Breast epithelium (tissue), 4 donors: ENCODE measurements around the gene CFAP45. TPM values are rescaled to one million over a fixed set of nuclear protein-coding genes. Genes with fewer than 3 reads are reported as not detected.

Experiments used
- DNase-seq, 2 donors: peaks; one replicate each; pipeline ENCODE4 v3.0.0-alpha.2; 2019; ENCODE audit warnings: low spot score in 2 of 2
- H3K27ac ChIP-seq, 2 donors: fragments of 200-600 bp; sonication (generic) in 1 of 2; one replicate each; pipeline ENCODE4 v1.5.1; 2016 to 2019; ENCODE audit warnings: mild to moderate bottlenecking in 1 of 2
- H3K27me3 ChIP-seq, 2 donors: fragments of 200-600 bp; sonication (generic) in 1 of 2; one replicate each; pipeline versions ENCODE4 v1.5.1 to v1.6.0; 2017 to 2019; ENCODE audit warnings: control low read depth in 1 of 2, mild to moderate bottlenecking in 1 of 2
- H3K36me3 ChIP-seq: fragments of 200-600 bp; one replicate; pipeline ENCODE4 v1.5.1; 2019
- H3K4me1 ChIP-seq, 2 donors: fragments of 200-600 bp; sonication (generic); one replicate each; pipeline ENCODE4 v1.5.1; 2016 to 2019; ENCODE audit warnings: control low read depth in 1 of 2
- H3K4me3 ChIP-seq, 3 donors: fragments of 200-600 bp; sonication (generic); 1 replicate in 2 of 3; 2 replicates in 1 of 3; pipeline ENCODE4 v1.5.1; 2016 to 2019; ENCODE audit warnings: mild to moderate bottlenecking in 3 of 3, moderate library complexity in 2 of 3
- H3K9me3 ChIP-seq, 2 donors: fragments of 200-600 bp; sonication (generic) in 1 of 2; one replicate each; pipeline ENCODE4 v1.5.1; 2016 to 2019; ENCODE audit warnings: control low read depth in 1 of 2
- CTCF ChIP-seq, 3 donors: fragments of 450-650 bp; IDR thresholded peaks; one replicate each; pipeline ENCODE4 v1.5.1; 2016 to 2017; ENCODE audit warnings: antibody characterized with exemption in 3 of 3, mild to moderate bottlenecking in 3 of 3, moderate library complexity in 3 of 3
- POLR2A ChIP-seq: fragments of 450-650 bp; IDR thresholded peaks from one replicate; pipeline ENCODE4 v1.6.1; 2016; ENCODE audit warnings: antibody characterized with exemption, mild to moderate bottlenecking, moderate library complexity
- POLR2AphosphoS5 ChIP-seq, 3 donors: sonication (generic); formaldehyde crosslinking; IDR thresholded peaks; one replicate each; pipeline ENCODE4 v1.6.1; 2017; ENCODE audit warnings: antibody characterized with exemption in 3 of 3
- intact Hi-C: fragments of 100-400 bp; cut with DNase I; formaldehyde crosslinking; loops from one replicate; pipeline ENCODE4 v1.15.1; 2023; ENCODE audit warnings: low total_unique reads
- total RNA-seq, 3 donors: library from RNA; depleted of rRNA; stranded (reverse); fragments of >200 nt; gene quantifications; one replicate each; pipeline ENCODE4 v1.1.0, GENCODE V29; 2016

Gene CFAP45
- total RNA-seq, 3 donors from 2014 or later: 0.80 to 2.6 (median 2.6) TPM

DNA sequence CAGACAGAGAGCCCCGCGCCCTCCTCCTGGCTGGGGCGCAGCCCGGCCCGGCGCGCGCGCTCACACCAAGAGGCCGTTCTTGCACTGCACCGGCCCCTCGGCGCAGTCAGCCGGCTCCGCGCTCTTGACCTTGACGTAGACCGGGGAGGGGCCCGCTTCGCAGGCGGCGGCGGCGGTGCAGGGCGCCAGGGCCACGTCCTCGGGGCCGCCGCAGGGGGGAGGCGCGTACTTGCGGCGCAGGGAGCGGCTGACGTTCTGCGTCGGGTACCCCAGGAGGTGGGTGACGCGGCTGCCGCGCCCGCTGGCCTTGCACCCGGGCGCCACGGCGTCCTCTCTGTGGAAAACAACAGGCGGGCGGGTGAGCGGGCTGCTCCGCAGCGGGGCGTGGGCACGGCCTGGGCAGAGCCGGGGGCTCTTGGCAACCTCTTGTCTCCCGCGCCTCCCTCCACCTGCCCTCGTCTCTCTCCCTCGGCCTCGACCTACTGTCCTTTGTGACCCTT lies 45.2 kb downstream of the CFAP45 start:
- no peaks in the 10 kb centered on the region for H3K4me1 ChIP-seq
- intact Hi-C loops: no loop called here
- H3K27me3 ChIP-seq: no peaks in the 10 kb centered on the region
- TF ChIP-seq POLR2A: no peak
- peak in 1 of 3 donors; percentile 12 for TF ChIP-seq CTCF (IDR thresholded peaks at IDR 0.05)
- peak; percentile 46 to 65 (median 48) for TF ChIP-seq POLR2AphosphoS5 (IDR thresholded peaks at IDR 0.05)
- peak; percentile 67 to 79 for DNase-seq
- H3K27ac ChIP-seq: peak overlapping the region; percentile 95 to 97
- H3K36me3 ChIP-seq: no peaks in the 10 kb centered on the region
- no peaks in the 10 kb centered on the region for H3K9me3 ChIP-seq
- peak overlapping the region; percentile 61 to 89 (median 77) for H3K4me3 ChIP-seq

- H3K4me1 ChIP-seq: no peaks in the 10 kb centered on the region
- H3K27me3 ChIP-seq: no peaks in the 10 kb centered on the region
- no peaks in the 10 kb centered on the region for H3K36me3 ChIP-seq
- intact Hi-C loops: no loop called here
- H3K4me3 ChIP-seq: peak overlapping the region; percentile 61 to 89 (median 77)
- peak; percentile 53 to 69 for DNase-seq
- TF ChIP-seq CTCF (IDR thresholded peaks at IDR 0.05) (no peak), POLR2AphosphoS5 (IDR thresholded peaks at IDR 0.05) (no peak), POLR2A (no peak)
- H3K9me3 ChIP-seq: no peaks in the 10 kb centered on the region
- peak overlapping the region; percentile 95 to 97 for H3K27ac ChIP-seq
Observed at GRCh38 chr1:159854116-159854692, 45.8 kb downstream of the CFAP45 start.

GRCh38 chr1:159853417-159854115 lies 46.4 kb downstream of the CFAP45 start:
- Histone ChIP-seq H3K4me1 (no peaks in the 10 kb centered on the region), H3K4me3 (peak overlapping the region; percentile 61 to 89 (median 77)), H3K36me3 (no peaks in the 10 kb centered on the region), H3K27ac (peak overlapping the region; percentile 95 to 97), H3K27me3 (no peaks in the 10 kb centered on the region), H3K9me3 (no peaks in the 10 kb centered on the region)
- intact Hi-C loops: no loop called here
- TF ChIP-seq POLR2AphosphoS5 (IDR thresholded peaks at IDR 0.05): no peak
- TF ChIP-seq CTCF (IDR thresholded peaks at IDR 0.05): no peak
- TF ChIP-seq POLR2A: no peak
- DNase-seq: no peak

- no peak for DNase-seq
Observed at GRCh38 chr1:159851407-159851806, 48.6 kb downstream of the CFAP45 start.

More at GRCh38 chr1:159851407-159851806, 48.6 kb downstream of the CFAP45 start:
- H3K9me3 ChIP-seq: no peaks in the 10 kb centered on the region
- intact Hi-C loops: loop anchor here (2.0 kb wide), 1 partner anchor 43 kb away; no protein-coding TSS in a partner anchor
- no peaks in the 10 kb centered on the region for H3K4me1 ChIP-seq
- H3K4me3 ChIP-seq: no peak overlapping the region
- H3K27me3 ChIP-seq: no peaks in the 10 kb centered on the region
- TF ChIP-seq POLR2A (no peak), POLR2AphosphoS5 (IDR thresholded peaks at IDR 0.05) (no peak), CTCF (IDR thresholded peaks at IDR 0.05) (no peak)
- no peaks in the 10 kb centered on the region for H3K36me3 ChIP-seq
- no peak overlapping the region for H3K27ac ChIP-seq
